GM21619 (cell line): ENCODE data around the gene VTCN1.
"Not testable (repeated sequence)": the region's sequence is repeated elsewhere in the genome, so short reads cannot be mapped to it uniquely, and the experiment has no call there.

Source experiments
- ATAC-seq: cut with Tn5 transposase; IDR thresholded peaks from one replicate; pipeline ENCODE4 v1.9.1; 2021; ENCODE audit not compliant: unreplicated experiment

VTCN1 gene, protein sequence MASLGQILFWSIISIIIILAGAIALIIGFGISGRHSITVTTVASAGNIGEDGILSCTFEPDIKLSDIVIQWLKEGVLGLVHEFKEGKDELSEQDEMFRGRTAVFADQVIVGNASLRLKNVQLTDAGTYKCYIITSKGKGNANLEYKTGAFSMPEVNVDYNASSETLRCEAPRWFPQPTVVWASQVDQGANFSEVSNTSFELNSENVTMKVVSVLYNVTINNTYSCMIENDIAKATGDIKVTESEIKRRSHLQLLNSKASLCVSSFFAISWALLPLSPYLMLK

DNA sequence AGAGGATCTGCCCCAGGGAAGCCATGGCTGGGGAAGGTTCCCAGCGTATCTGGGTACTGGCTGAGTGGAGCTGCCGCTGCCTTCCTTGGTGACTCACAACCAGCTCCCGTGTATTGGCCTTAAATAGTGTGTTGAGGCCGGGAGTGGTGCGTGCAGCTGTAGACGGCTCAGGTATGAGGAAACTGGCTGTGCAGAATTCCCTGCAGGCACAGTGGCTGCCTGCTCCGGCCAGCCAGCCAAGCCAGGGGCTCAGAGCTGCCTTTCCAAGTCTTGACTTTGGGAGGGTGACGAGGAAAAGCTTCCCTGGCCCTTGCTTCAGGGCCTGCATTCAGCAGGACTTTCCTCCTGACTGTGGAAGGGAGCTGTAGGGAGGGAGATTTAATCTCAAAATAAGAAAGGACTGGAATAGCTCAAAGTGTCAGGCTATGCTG is at the start of gene VTCN1:
VTCN1 (minus strand) TSS at position 97 of the 431 bp plus-strand sequence; CDS start at position 25, 72 bp downstream.
- ATAC-seq: no peak

DNA sequence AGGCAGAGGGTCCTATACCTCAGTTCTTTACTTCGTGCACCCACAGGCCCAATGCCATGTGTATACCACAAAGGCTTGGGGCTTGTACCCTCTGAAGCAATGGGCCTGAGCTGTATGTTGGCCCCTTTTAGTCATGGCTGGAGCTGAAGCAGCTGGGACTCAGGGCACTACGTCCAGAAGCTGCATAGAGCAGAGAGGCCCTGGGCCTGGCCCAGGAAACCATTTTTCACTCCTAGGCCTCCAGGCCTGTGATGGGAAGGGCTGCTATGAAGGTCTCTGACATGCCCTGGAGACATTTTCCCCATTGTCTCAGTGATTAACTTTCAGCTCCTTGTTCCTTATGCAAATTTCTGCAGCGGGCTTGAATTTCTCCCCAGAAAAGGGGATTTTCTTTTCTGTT is 48.1 kb upstream of the VTCN1 start:
- ATAC-seq: no peak

- not testable (repeated sequence) for ATAC-seq
These were observed 47.3 kb upstream of the VTCN1 start for GRCh38 chr1:117258075-117258474.

- no peak for ATAC-seq
These were observed 46.6 kb upstream of the VTCN1 start for GRCh38 chr1:117257291-117257690.

GRCh38 chr1:117250061-117250606 is 39.4 kb upstream of the VTCN1 start:
- no peak for ATAC-seq

DNA sequence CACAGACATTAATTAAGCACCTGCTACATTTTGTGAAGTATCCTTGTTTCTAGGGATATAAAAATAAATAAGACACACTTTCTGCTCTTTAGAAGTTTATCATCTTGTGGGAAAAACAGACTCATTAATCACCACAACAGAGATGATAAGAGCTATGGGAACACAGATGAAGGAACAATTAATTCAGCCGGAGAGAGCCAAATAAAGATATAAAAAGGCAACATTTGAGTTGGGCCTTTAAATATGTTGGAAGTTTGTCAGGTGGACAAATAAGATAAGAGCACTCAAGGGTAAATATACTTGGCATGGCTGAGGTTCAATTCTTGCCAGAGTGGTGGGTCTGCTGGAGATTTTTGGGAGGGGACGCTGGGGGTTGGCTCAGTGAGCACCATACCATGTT is 34.2 kb upstream of the VTCN1 start:
- no peak for ATAC-seq

- ATAC-seq: no peak
These were observed 33.6 kb upstream of the VTCN1 start for GRCh38 chr1:117244306-117244705.

DNA sequence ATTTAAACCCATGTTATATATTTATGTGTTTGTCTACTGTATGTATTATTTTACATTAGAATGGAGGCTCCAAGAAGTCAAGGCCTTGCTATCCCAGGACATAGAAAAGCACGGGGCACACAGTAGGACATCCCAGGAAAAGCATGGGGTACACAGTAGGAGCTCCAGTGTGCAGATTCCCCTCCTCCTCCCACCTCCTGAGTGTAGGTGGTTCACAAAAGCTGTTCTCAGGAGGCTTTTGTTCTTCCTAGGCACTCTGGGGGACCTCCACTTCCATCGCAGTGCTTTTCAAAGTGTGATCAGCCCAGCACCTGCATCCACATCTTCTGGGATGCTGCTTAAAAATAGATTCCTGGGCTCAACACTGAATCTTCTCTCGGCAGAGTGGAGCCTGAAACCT is 30.8 kb upstream of the VTCN1 start:
- ATAC-seq: no peak

- ATAC-seq: no peak
These were observed 29.8 kb upstream of the VTCN1 start for GRCh38 chr1:117240547-117240946.

DNA sequence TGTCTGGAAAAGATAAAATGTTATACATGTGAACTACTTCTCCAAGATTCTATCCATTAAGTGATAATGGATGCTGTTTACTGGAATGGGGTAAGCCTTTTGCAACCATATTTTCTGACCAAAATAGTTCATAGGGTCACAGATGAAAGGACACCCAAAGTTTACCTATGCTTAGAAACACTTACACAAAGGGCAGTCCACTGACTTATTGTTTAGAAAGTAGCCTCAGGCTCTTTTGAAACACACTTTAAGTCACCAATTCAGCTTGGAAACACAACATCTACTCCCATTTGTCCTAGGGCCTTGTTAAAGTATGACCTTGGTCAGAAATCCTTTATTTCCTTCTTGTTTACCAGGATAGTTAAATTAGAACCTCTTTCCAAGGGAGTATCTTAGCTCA is 28.7 kb upstream of the VTCN1 start:
- ATAC-seq: no peak

GRCh38 chr1:117237726-117238381 is 27.1 kb upstream of the VTCN1 start:
- no peak for ATAC-seq

DNA sequence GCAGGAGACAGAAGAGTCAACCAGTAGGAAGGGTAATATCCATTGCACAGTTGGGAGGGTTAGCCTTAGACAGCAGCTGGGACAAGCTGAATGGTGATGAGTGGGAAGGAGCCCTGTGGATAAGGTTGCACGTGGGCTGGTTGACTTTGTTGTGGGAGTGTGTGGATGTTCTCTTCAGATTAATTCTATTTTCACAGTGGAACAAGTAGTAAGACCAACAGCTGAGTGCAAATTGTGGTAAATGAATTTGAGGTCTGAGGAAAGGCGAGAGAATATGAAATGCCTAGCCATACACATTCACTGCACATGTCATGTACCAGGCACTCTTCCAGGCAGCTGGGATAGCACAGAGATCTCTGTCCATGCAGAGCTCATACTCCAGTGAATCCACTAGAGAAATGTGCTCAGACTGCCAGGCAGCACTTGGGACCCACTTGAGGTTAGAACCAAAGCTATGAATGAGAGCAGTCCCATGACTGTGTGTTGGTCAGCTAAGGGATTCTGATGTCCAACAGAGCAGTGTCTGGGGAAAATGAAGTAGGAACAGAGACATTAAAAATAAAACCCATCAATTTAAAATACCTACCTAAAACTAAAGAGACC is 25.2 kb upstream of the VTCN1 start:
- no peak for ATAC-seq

DNA sequence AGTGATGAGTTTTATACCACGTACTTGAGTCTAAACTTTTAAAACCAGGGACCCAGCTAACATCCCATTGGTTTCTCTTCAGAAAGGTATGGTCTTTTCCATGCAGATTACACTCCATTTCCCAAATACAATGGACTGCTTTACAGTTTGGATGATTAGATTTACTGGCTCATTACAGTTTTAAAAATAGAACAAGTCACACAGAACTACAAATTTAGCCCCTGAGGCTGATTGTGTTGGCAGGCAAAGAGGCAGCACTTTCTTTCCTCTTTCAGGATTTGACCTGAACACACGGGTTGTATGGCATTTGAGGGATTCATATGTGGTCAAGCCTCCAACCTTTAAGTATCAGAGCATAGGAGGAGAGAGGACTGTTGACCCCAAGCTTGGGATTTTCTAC is 21.8 kb upstream of the VTCN1 start:
- no peak for ATAC-seq

- ATAC-seq: no peak
These were observed 21.1 kb upstream of the VTCN1 start for GRCh38 chr1:117231748-117232373.

GRCh38 chr1:117231312-117231711 is 20.6 kb upstream of the VTCN1 start:
- no peak for ATAC-seq

GRCh38 chr1:117229217-117229616 is 18.5 kb upstream of the VTCN1 start:
- ATAC-seq: no peak

DNA sequence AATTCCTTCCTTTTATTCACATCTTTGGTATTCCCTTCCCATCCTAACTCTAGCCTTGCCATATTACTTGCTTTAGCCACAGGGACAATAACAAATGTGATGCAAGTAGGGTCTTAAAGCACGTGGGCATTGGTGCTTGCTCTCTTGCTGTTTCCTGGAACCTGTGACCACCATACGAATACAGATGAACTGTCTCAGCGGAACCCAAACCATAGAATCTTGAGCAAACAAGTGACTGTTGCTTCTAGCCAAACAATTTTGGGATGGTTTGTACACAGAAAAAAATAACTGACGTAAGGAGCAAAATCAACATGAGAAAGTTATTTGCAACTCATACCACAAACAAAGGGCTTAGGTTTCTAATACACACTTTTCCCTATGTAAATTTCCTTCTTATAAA is 15.2 kb upstream of the VTCN1 start:
- no peak for ATAC-seq

- no peak for ATAC-seq
These were observed 6.0 kb upstream of the VTCN1 start for GRCh38 chr1:117216718-117217117.

DNA sequence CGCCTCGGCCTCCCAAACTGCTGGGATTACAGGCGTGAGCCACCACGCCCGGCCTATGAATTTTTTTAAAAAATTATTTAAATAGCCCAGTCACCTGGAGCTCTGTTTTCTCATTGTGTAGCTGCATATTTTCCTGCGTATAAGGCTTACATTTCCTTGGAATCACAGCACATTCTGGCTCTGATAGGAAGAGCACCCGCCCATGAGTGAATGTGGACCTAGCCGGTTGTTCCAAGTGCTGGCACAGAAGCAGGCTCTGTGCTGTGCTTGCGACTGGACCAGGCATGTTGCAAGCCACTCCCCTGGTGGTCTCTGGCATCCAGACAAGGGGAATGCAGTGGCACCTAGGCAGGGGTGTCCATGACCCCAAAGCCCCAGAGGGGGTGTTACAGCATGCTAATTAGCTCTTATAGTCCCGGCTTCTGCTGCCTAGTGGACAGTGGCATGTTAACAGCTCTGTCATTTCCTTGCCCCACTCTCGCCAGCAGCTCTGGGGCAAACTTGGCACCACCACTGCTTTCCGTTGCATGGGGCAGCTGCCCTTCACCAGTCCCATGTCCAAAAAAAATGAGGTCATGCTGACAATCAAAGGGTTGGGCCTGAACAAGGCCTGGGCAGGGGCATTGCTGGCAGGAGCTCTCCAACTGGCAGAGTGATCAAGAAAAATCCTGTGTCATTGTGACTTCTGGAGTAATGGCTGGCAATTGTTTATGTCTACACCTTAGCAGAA is 5.2 kb upstream of the VTCN1 start:
- no peak for ATAC-seq

DNA sequence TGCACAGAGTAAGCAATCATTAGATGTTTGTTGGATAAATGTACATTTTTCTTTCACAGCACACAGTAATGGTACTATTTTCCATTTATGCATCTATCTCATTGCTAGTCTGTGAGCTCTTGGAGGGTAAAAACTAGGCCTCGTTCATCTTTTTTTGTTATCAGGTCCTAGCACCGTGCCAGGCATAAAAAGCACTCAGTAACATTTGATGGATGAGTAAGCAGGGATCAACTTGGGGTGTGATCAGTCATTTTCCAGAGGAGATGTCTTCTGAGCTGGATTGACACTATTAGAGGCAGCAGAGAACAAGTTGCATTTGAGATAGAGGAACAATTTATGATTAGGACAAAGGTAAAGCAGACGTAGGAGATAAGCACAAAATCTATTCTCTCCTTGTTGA is 4.3 kb upstream of the VTCN1 start:
- ATAC-seq: no peak

GRCh38 chr1:117213046-117213445 is 2.3 kb upstream of the VTCN1 start:
- ATAC-seq: no peak
